ENCODE data around the gene GATA5. TPM values are rescaled to one million over a fixed set of nuclear protein-coding genes. Genes with fewer than 3 reads are reported as not detected.

GATA5 gene
- total and polyA plus RNA-seq, 10 of the 15 experiments (the other 5 are each of a cell fraction or from before 2014, with no cell fraction given): not detected

GRCh38 chr20:62425281-62426058 lies 50.3 kb downstream of the GATA5 start:
- RAD21 ChIA-PET (ENCODE audit: unreplicated experiment): no interaction called here
- ATAC-seq: no peak
- DNase-seq (ENCODE audit: low read depth, low spot score): no peak
- Histone ChIP-seq H3K9ac (ENCODE audit: control insufficient read depth, insufficient read depth, low read length) (no peak overlapping the region), H3K9me3 (replicated peaks; ENCODE audit: control insufficient read depth, insufficient read depth, low read length) (no peaks in the 10 kb centered on the region), H2AFZ (ENCODE audit: control insufficient read depth, low read depth, low read length) (no peak overlapping the region), H3K4me1 (ENCODE audit: control insufficient read depth, insufficient read depth, low read length) (no peaks in the 10 kb centered on the region), H3K36me3 (ENCODE audit: control insufficient read depth in 2 of 2, insufficient read depth in 2 of 2, low read length in 1 of 2) (no peaks in the 10 kb centered on the region), H3K4me2 (ENCODE audit: control insufficient read depth, insufficient read depth) (no peak overlapping the region), H3K4me3 (no peak overlapping the region), H4K20me1 (ENCODE audit: control insufficient read depth, insufficient read depth) (no peaks in the 10 kb centered on the region), H3K27me3 (replicated peaks in 1 of 2; ENCODE audit: control insufficient read depth in 2 of 2, insufficient read depth in 2 of 2, low read length in 1 of 2) (peaks cover 0 to 1% of the 10 kb centered on the region in 2 experiments; a peak in 2 of 4 replicates), H3K79me2 (ENCODE audit: control insufficient read depth, insufficient read depth, low read length) (no peaks in the 10 kb centered on the region), H3K27ac (ENCODE audit: control insufficient read depth, insufficient read depth) (no peak overlapping the region)
- no peak for TF ChIP-seq CEBPZ (IDR thresholded peaks at IDR 0.05; ENCODE audit: low read depth, low read length)
- no peak for TF ChIP-seq POU2F2 (IDR thresholded peaks at IDR 0.05; ENCODE audit: borderline replicate concordance, low read depth, low read length)
- TF ChIP-seq MXI1 (IDR thresholded peaks at IDR 0.05; ENCODE audit: low read depth, low read length): no peak
- TF ChIP-seq ASH2L (IDR thresholded peaks at IDR 0.05; ENCODE audit: borderline replicate concordance, low read depth): no peak
- no peak for TF ChIP-seq IRF5 (IDR thresholded peaks at IDR 0.05; ENCODE audit: borderline replicate concordance)
- TF ChIP-seq SP1 (IDR thresholded peaks at IDR 0.05; ENCODE audit: low read depth, low read length): no peak
- CTCF ChIA-PET: no interaction called here
- SMC1A ChIA-PET (ENCODE audit: uncharacterized antibody, unreplicated experiment): no interaction called here
- intact Hi-C loops (cut with micrococcal nuclease; ENCODE audit: unreplicated experiment) (no loop called here), in situ Hi-C loops (cut with MboI) (no loop called here)
- FAIRE-seq: no peak
- no TSS peak for BruUV-seq (replicated peaks)
- 54% methylated on average over 21 of the region's 21 CpGs for WGBS (ENCODE audit: insufficient coverage, insufficient replicate concordance, low lambda C conversion rate, missing lambda C conversion rate)
- POLR2A ChIA-PET: no interaction called here
